Endothelial cell of hepatic sinusoid (primary cell): ENCODE measurements around the gene SETD3.

Experiments used
- in situ Hi-C: cut with HindIII; loops from 2 replicates; pipeline ENCODE4 v1.10.0; 2017; ENCODE audit warnings: low sequenced_read_pairs

The SETD3 gene

GRCh38 chr14:99502989-99503421 is 22.3 kb upstream of the SETD3 start:
- in situ Hi-C loops, result loop anchor here (10.0 kb wide), 1 partner anchor 182 kb away; the partner anchor contains the start of gene CYP46A1

GRCh38 chr14:99497894-99498293 is 17.2 kb upstream of the SETD3 start:
- in situ Hi-C loops, result loop anchor here (10.0 kb wide), 1 partner anchor 117 kb away; no protein-coding TSS in a partner anchor

- in situ Hi-C loops, result loop anchor here (10.0 kb wide), 1 partner anchor 117 kb away; no protein-coding TSS in a partner anchor
Observed at GRCh38 chr14:99497341-99497740, 16.7 kb upstream of the SETD3 start.

GRCh38 chr14:99484106-99484505 is 3.4 kb upstream of the SETD3 start:
- in situ Hi-C loops, result no loop called here

- in situ Hi-C loops, result no loop called here
Observed at GRCh38 chr14:99481745-99482099, 1.1 kb upstream of the SETD3 start.

GRCh38 chr14:99480917-99481744 is 472 bp upstream of the SETD3 start, which contains the start of gene CCNK:
Gene CCNK, plus strand, starts transcription at chr14:99481409. Its CDS starts 11,269 bp downstream, at chr14:99492678.
- in situ Hi-C loops, result no loop called here

- in situ Hi-C loops, result loop anchor here (5.0 kb wide), 1 partner anchor 82 kb away; no protein-coding TSS in a partner anchor
Observed at GRCh38 chr14:99479160-99479905, 1.3 kb downstream of the SETD3 start.

GRCh38 chr14:99478128-99478527 is 2.5 kb downstream of the SETD3 start:
- in situ Hi-C loops, result loop anchor here (5.0 kb wide), 1 partner anchor 81 kb away; no protein-coding TSS in a partner anchor

GRCh38 chr14:99476864-99477263 is 3.8 kb downstream of the SETD3 start:
- in situ Hi-C loops, result loop anchor here (5.0 kb wide), 1 partner anchor 80 kb away; no protein-coding TSS in a partner anchor

GRCh38 chr14:99475660-99476059 is 5.0 kb downstream of the SETD3 start:
- in situ Hi-C loops, result loop anchor here (5.0 kb wide), 1 partner anchor 78 kb away; no protein-coding TSS in a partner anchor

- in situ Hi-C loops, result loop anchor here (5.0 kb wide), 1 partner anchor 78 kb away; no protein-coding TSS in a partner anchor
Observed at GRCh38 chr14:99475179-99475578, 5.5 kb downstream of the SETD3 start.

- in situ Hi-C loops, result no loop called here
Observed at GRCh38 chr14:99473458-99473857, 7.2 kb downstream of the SETD3 start.

GRCh38 chr14:99472937-99473336 is 7.7 kb downstream of the SETD3 start:
- in situ Hi-C loops, result no loop called here

GRCh38 chr14:99471731-99472130 is 8.9 kb downstream of the SETD3 start:
- in situ Hi-C loops, result no loop called here

GRCh38 chr14:99468836-99469592 is 11.6 kb downstream of the SETD3 start:
- in situ Hi-C loops, result no loop called here

GRCh38 chr14:99468081-99468480 is 12.6 kb downstream of the SETD3 start:
- in situ Hi-C loops, result no loop called here

- in situ Hi-C loops, result no loop called here
Observed at GRCh38 chr14:99467336-99468078, 13.2 kb downstream of the SETD3 start.

GRCh38 chr14:99466758-99467157 is 13.9 kb downstream of the SETD3 start:
- in situ Hi-C loops, result no loop called here

- in situ Hi-C loops, result no loop called here
Observed at GRCh38 chr14:99465288-99465687, 15.4 kb downstream of the SETD3 start.

- in situ Hi-C loops, result no loop called here
Observed at GRCh38 chr14:99463974-99464373, 16.7 kb downstream of the SETD3 start.
